ENCODE results near the gene ZNF765. TPM values are rescaled to one million over a fixed set of nuclear protein-coding genes. Genes with fewer than 3 reads are reported as not detected.

The ZNF765 gene
- total and polyA plus RNA-seq, 9 of the 15 experiments (the other 6 are each of a cell fraction or from before 2014, with no cell fraction given) = 5.4 to 17.5 (median 9.6) TPM

- TF ChIP-seq NR1H2 (CRISPR knock-in tag; IDR thresholded peaks at IDR 0.05) = no peak
- TF ChIP-seq RBFOX2 (IDR thresholded peaks at IDR 0.05; ENCODE audit: low read depth, low read length) = peak; percentile 84
- no peak for TF ChIP-seq ZNF146 (CRISPR knock-in tag; IDR thresholded peaks at IDR 0.05; ENCODE audit: unreplicated experiment)
- TF ChIP-seq ZNF263 (CRISPR knock-in tag; IDR thresholded peaks at IDR 0.05; ENCODE audit: borderline replicate concordance) = peak; percentile 29; the same call in 1 of the 2 replicates
- TF ChIP-seq SREBF1 (IDR thresholded peaks at IDR 0.05; ENCODE audit: borderline replicate concordance, low read depth, low read length) = no peak
- TF ChIP-seq MXI1 (IDR thresholded peaks at IDR 0.05; ENCODE audit: low read depth, low read length) = 0 out of 2 replicates have a peak, but pooled peaks have one; percentile 42
- TF ChIP-seq RFX7 (CRISPR knock-in tag; IDR thresholded peaks at IDR 0.05) = no peak
- TF ChIP-seq POLR2A (conservative IDR thresholded peaks at IDR 0.05) = peak; percentile 93
- TF ChIP-seq CBX5 (IDR thresholded peaks at IDR 0.05; ENCODE audit: borderline replicate concordance, low read depth) = no peak
- peak; percentile 49 for TF ChIP-seq MEIS2 (IDR thresholded peaks at IDR 0.05; ENCODE audit: partially characterized antibody)
- TF ChIP-seq ARNT (IDR thresholded peaks at IDR 0.05) = no peak
- no peak for TF ChIP-seq E2F5 (CRISPR knock-in tag; IDR thresholded peaks at IDR 0.05)
- TF ChIP-seq, protein P1, sequence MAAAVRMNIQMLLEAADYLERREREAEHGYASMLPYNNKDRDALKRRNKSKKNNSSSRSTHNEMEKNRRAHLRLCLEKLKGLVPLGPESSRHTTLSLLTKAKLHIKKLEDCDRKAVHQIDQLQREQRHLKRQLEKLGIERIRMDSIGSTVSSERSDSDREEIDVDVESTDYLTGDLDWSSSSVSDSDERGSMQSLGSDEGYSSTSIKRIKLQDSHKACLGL (CRISPR knock-in tag; IDR thresholded peaks at IDR 0.05; ENCODE audit: borderline replicate concordance, poor library complexity, severe bottlenecking) = no peak
- TF ChIP-seq TEAD1 (CRISPR knock-in tag; IDR thresholded peaks at IDR 0.05) = no peak
- no peak for TF ChIP-seq ZMIZ1 (IDR thresholded peaks at IDR 0.05; ENCODE audit: low read depth in 2 of 2, low read length in 2 of 2)
- TF ChIP-seq HDAC6 (IDR thresholded peaks at IDR 0.05; ENCODE audit: low read depth, low read length) = no peak
- TF ChIP-seq BRD9 (IDR thresholded peaks at IDR 0.05; ENCODE audit: low read depth, partially characterized antibody) = no peak
- no peak for TF ChIP-seq ZNF830 (CRISPR knock-in tag; IDR thresholded peaks at IDR 0.05)
- no peak for TF ChIP-seq PHF20 (IDR thresholded peaks at IDR 0.05; ENCODE audit: partially characterized antibody)
- TF ChIP-seq, protein P2, sequence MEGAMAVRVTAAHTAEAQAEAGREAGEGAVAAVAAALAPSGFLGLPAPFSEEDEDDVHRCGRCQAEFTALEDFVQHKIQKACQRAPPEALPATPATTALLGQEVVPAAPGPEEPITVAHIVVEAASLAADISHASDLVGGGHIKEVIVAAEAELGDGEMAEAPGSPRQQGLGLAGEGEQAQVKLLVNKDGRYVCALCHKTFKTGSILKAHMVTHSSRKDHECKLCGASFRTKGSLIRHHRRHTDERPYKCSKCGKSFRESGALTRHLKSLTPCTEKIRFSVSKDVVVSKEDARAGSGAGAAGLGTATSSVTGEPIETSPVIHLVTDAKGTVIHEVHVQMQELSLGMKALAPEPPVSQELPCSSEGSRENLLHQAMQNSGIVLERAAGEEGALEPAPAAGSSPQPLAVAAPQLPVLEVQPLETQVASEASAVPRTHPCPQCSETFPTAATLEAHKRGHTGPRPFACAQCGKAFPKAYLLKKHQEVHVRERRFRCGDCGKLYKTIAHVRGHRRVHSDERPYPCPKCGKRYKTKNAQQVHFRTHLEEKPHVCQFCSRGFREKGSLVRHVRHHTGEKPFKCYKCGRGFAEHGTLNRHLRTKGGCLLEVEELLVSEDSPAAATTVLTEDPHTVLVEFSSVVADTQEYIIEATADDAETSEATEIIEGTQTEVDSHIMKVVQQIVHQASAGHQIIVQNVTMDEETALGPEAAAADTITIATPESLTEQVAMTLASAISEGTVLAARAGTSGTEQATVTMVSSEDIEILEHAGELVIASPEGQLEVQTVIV (CRISPR knock-in tag; IDR thresholded peaks at IDR 0.05; ENCODE audit: borderline replicate concordance) = no peak
- TF ChIP-seq POLR2B (IDR thresholded peaks at IDR 0.05; ENCODE audit: low read depth, partially characterized antibody) = peak; percentile 87
- peak; percentile 55; the same call in 1 of the 2 replicates for TF ChIP-seq L3MBTL2 (IDR thresholded peaks at IDR 0.05)
These were observed 36.6 kb downstream of the ZNF765 start, which contains the start of gene ZNF761 (continued) for GRCh38 chr19:53431399-53432087.
